Astrocyte (in vitro differentiated cells and primary cell): ENCODE data around the gene POMGNT1.

Source experiments
- CTCF ChIP-seq: IDR thresholded peaks from 2 replicates; pipeline ENCODE4 v1.5.1; 2011; ENCODE audit warnings: low read depth, mild to moderate bottlenecking, inconsistent platforms, low read length, moderate library complexity; ENCODE audit not compliant: insufficient read depth
- EZH2 ChIP-seq: IDR thresholded peaks from 2 replicates; pipeline ENCODE4 v1.6.1; 2012; ENCODE audit warnings: mild to moderate bottlenecking, low read length, inconsistent platforms; ENCODE audit not compliant: insufficient read depth

- no peak for TF ChIP-seq CTCF
- TF ChIP-seq EZH2 = no peak
Observed at GRCh38 chr1:46173361-46173856, 24.8 kb downstream of the POMGNT1 start.
